MCF 10A (cell line): Measurements from ENCODE around the gene OAT. TPM values are rescaled to one million over a fixed set of nuclear protein-coding genes. Genes with fewer than 3 reads are reported as not detected.
A peak's percentile ranks its signal among the peaks of the same experiment; 100 is the strongest.

Experiments used
- Bru-seq: library from RNA; stranded (reverse); fragments of 400-500 nt; gene quantifications from one replicate; lab custom pipeline; 2021; lab: Mats Ljungman, UMichigan
- BruChase-seq, 2 experiments: library from RNA; stranded (reverse); fragments of 400-500 nt; gene quantifications; one replicate each; lab custom pipeline; 2021; lab: Mats Ljungman, UMichigan
- BruUV-seq: library from RNA; stranded (reverse); fragments of 400-500 nt; replicated peaks from 2 replicates; lab custom pipeline; 2021; lab: Mats Ljungman, UMichigan
- CTCF ChIA-PET: fragments of 300-600 bp; sonication (Branson Sonifier 250); formaldehyde crosslinking; extraction: SDS; loops from one replicate; lab custom pipeline; 2021; ENCODE audit warnings: antibody characterized with exemption, inconsistent platforms; lab: Yijun Ruan, JAX
- POLR2A ChIA-PET: fragments of 300-600, 350-650 bp; sonication (Branson Sonifier 250); formaldehyde crosslinking; extraction: SDS; loops from one replicate; lab custom pipeline; 2020; ENCODE audit warnings: antibody characterized with exemption, inconsistent platforms; lab: Yijun Ruan, JAX
- DNase-seq: peaks from one replicate; pipeline ENCODE4 v3.0.0-alpha.2; 2018; ENCODE audit not compliant: unreplicated experiment
- H3K27ac Mint-ChIP-seq: one replicate; pipeline ENCODE4 v1.8.0; 2022; ENCODE audit warnings: mild to moderate bottlenecking, low read depth, mixed read lengths; ENCODE audit not compliant: unreplicated experiment
- H3K27me3 Mint-ChIP-seq: one replicate; pipeline ENCODE4 v1.8.0; 2022; ENCODE audit warnings: mixed read lengths; ENCODE audit not compliant: insufficient read depth, unreplicated experiment
- H3K36me3 Mint-ChIP-seq: one replicate; pipeline ENCODE4 v1.8.0; 2022; ENCODE audit warnings: mild to moderate bottlenecking, moderate library complexity, mixed read lengths; ENCODE audit not compliant: insufficient read depth, unreplicated experiment
- H3K4me1 Mint-ChIP-seq: one replicate; pipeline ENCODE4 v1.8.0; 2022; ENCODE audit warnings: mixed read lengths; ENCODE audit not compliant: insufficient read depth, unreplicated experiment
- H3K4me3 Mint-ChIP-seq: one replicate; pipeline ENCODE4 v1.8.0; 2022; ENCODE audit warnings: mild to moderate bottlenecking, moderate library complexity, mixed read lengths; ENCODE audit not compliant: unreplicated experiment
- H3K9me3 Mint-ChIP-seq: one replicate; pipeline ENCODE4 v1.8.0; 2022; ENCODE audit warnings: mixed read lengths; ENCODE audit not compliant: unreplicated experiment
- CTCF ChIP-seq: fragments of 200-600 bp; IDR thresholded peaks from one replicate; pipeline ENCODE4 v1.8.0; 2022; ENCODE audit warnings: antibody characterized with exemption, mild to moderate bottlenecking; ENCODE audit not compliant: unreplicated experiment
- intact Hi-C: fragments of 100-400 bp; cut with micrococcal nuclease; formaldehyde crosslinking; loops from 2 replicates; pipeline ENCODE4 v1.14.1; 2022
- long read RNA-seq: library from polyadenylated mRNA; stranded (forward); transcript quantifications from one replicate; pipeline ENCODE4 v2.0.0, GENCODE V29; 2022
- total RNA-seq: library from RNA; stranded (reverse); gene quantifications from 2 replicates; pipeline ENCODE4 v1.2.3, GENCODE V29; 2022

The OAT gene
- 62.2 and 68.1 TPM in 2 replicates for total RNA-seq
- Bru-seq, nascent RNA, result percentile 82 among the genes with signal in this experiment
- BruChase-seq, experiment 1, labeled RNA remaining after a 6-hour chase, result percentile 91 among the genes with signal in this experiment
- percentile 88 among the genes with signal in this experiment for BruChase-seq, experiment 2, labeled RNA remaining after a 2-hour chase
- long read RNA-seq, transcript OAT-201 (10 exons, 2,048 nt), result major isoform, 124 of 150 reads
- long read RNA-seq, partial matches to known transcripts, result 6 of 150 reads
- long read RNA-seq, other reads (novel, unspliced or antisense), result 16 of 150 reads

- ChIA-PET POLR2A (interaction anchor here (0.7 to 3.1 kb wide), 19 partner anchors 8 to 740 kb away, joined by 3 to 16 read pairs (median 4); partner anchors contain the start of genes LHPP and NKX1-2), CTCF (interaction anchor here (0.5 to 0.8 kb wide), 7 partner anchors 10 to 332 kb away, joined by 3 read pairs; no protein-coding TSS in a partner anchor)
- intact Hi-C loops, result no loop called here
- Mint-ChIP-seq H3K27ac (peak within 1 kb of the TSS; percentile 81), H3K4me3 (peak within 1 kb of the TSS; percentile 78), H3K9me3 (no peaks in the 10 kb centered on the region), H3K36me3 (peaks cover under 1% of the 10 kb centered on the region), H3K27me3 (no peaks in the 10 kb centered on the region), H3K4me1 (peaks cover 31% of the 10 kb centered on the region)
- peak; percentile 97 for DNase-seq
- no peak for TF ChIP-seq CTCF
- BruUV-seq, result no TSS peak
Observed at GRCh38 chr10:124418726-124419501, at the start of gene OAT. OAT (minus strand) TSS chr10:124418923; CDS start chr10:124412171, 6,752 bp downstream.

- Mint-ChIP-seq H3K27me3 (no peaks in the 10 kb centered on the region), H3K27ac (no peak overlapping the region), H3K4me3 (no peak overlapping the region), H3K9me3 (no peaks in the 10 kb centered on the region), H3K4me1 (peaks cover 7% of the 10 kb centered on the region), H3K36me3 (peaks cover 6% of the 10 kb centered on the region)
- no peak for DNase-seq
- no peak for TF ChIP-seq CTCF
- BruUV-seq, result no TSS peak
- ChIA-PET POLR2A (no interaction called here), CTCF (no interaction called here)
- intact Hi-C loops, result no loop called here
Observed at GRCh38 chr10:124467165-124467564, 48.4 kb upstream of the OAT start.

- Mint-ChIP-seq H3K27me3 (no peaks in the 10 kb centered on the region), H3K27ac (no peak overlapping the region), H3K4me1 (peaks cover 13% of the 10 kb centered on the region), H3K9me3 (no peaks in the 10 kb centered on the region), H3K36me3 (peaks cover 3% of the 10 kb centered on the region), H3K4me3 (no peak overlapping the region)
- no peak for TF ChIP-seq CTCF
- no peak for DNase-seq
- ChIA-PET POLR2A (no interaction called here), CTCF (interaction anchor here (0.6 kb wide), 1 partner anchor 358 kb away, joined by 3 read pairs; no protein-coding TSS in a partner anchor)
- intact Hi-C loops, result no loop called here
- no TSS peak for BruUV-seq
Observed at GRCh38 chr10:124465777-124466488, 47.2 kb upstream of the OAT start.
